Measurements from ENCODE around the gene PPIL4. TPM values are rescaled to one million over a fixed set of nuclear protein-coding genes. Genes with fewer than 3 reads are reported as not detected.
A peak's percentile ranks its signal among the peaks of the same experiment; 100 is the strongest.

The PPIL4 gene
- total RNA-seq, 3 donors from 2014 or later (not counting 1 experiment from before 2014, with no cell fraction given), result 24.4 to 32.8 (median 25.0) TPM

GRCh38 chr6:149483334-149483725 is 62.5 kb downstream of the PPIL4 start:
- DNase-seq (peak in 1 of 2 donors; percentile 55), ATAC-seq (no peak)
- no peaks in the 10 kb centered on the region for H3K27me3 ChIP-seq (ENCODE audit: control insufficient read depth, insufficient read depth, low read length)
- Mint-ChIP-seq H3K4me3 (peak overlapping the region; percentile 25), H3K27ac (peak overlapping the region in 1 of 2 donors; percentile 87), H3K27me3 (ENCODE audit: low read depth in 2 of 2) (peaks cover 0 to 2% of the 10 kb centered on the region in 2 donors), H3K9me3 (no peaks in the 10 kb centered on the region), H3K36me3 (no peaks in the 10 kb centered on the region), H3K4me1 (peaks cover 24 to 27% of the 10 kb centered on the region in 2 donors)
- TF ChIP-seq, protein P1, sequence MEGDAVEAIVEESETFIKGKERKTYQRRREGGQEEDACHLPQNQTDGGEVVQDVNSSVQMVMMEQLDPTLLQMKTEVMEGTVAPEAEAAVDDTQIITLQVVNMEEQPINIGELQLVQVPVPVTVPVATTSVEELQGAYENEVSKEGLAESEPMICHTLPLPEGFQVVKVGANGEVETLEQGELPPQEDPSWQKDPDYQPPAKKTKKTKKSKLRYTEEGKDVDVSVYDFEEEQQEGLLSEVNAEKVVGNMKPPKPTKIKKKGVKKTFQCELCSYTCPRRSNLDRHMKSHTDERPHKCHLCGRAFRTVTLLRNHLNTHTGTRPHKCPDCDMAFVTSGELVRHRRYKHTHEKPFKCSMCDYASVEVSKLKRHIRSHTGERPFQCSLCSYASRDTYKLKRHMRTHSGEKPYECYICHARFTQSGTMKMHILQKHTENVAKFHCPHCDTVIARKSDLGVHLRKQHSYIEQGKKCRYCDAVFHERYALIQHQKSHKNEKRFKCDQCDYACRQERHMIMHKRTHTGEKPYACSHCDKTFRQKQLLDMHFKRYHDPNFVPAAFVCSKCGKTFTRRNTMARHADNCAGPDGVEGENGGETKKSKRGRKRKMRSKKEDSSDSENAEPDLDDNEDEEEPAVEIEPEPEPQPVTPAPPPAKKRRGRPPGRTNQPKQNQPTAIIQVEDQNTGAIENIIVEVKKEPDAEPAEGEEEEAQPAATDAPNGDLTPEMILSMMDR (IDR thresholded peaks at IDR 0.05), result no peak
- H3K36me3 ChIP-seq (ENCODE audit: control insufficient read depth, insufficient read depth, low read length), result no peaks in the 10 kb centered on the region
- no peaks in the 10 kb centered on the region for H3K9me3 ChIP-seq (ENCODE audit: control insufficient read depth, insufficient read depth, low read length)
- 80% methylated on average over 3 of the region's 3 CpGs for WGBS (ENCODE audit: insufficient coverage)
- H3K4me3 ChIP-seq (ENCODE audit: low read length), result peak overlapping the region; percentile 38
- intact Hi-C loops (cut with micrococcal nuclease), result no loop called here
- H3K4me1 ChIP-seq (ENCODE audit: control insufficient read depth, insufficient read depth, low read length), result peaks cover 53% of the 10 kb centered on the region
- peak overlapping the region; percentile 82 for H3K27ac ChIP-seq (ENCODE audit: low read length)

GRCh38 chr6:149482545-149483333 is 63.1 kb downstream of the PPIL4 start:
- no peak for ATAC-seq
- H3K4me1 ChIP-seq (ENCODE audit: control insufficient read depth, insufficient read depth, low read length), result peaks cover 53% of the 10 kb centered on the region
- peaks cover 24 to 27% of the 10 kb centered on the region in 2 donors for H3K4me1 Mint-ChIP-seq

DNA sequence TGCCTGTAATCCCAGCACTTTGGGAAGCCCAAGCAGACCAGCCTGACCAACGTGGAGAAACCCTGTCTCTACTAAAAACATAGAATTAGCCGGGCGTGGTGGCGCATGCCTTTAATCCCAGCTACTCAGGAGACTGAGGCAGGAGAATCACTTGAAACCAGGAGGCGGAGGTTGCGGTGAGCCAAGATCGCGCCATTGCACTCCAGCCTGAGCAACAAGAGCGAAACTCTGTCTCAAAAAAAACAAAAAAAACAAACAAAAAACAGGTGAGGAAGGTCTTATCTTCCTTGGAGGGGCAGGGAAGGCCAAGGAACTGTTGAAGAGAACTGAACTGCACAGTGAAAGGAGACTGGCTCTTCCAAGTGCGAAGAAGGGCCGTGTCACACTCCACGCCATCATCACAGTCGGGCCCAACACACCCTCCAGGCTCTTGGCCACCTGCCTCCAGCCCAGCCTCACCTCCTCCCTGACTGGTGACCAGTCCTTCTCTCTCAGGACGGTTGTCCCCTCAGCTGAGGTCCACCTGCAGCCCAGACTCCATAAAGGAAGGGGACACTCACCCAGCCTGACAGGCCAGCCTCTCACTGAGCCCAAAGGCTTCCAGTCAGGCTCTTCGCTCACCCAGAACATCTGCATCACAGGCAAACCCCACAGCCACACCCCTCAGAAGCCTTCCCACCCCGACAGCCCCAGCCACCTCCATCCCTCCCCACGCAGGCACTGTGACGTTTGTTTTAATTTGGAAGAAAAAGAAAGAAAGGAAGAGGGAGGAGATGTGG is 65.2 kb downstream of the PPIL4 start:
- no peaks in the 10 kb centered on the region for H3K27me3 ChIP-seq (ENCODE audit: control insufficient read depth, insufficient read depth, low read length)
- H3K27me3 Mint-ChIP-seq (ENCODE audit: low read depth in 2 of 2), result peaks cover 0 to 4% of the 10 kb centered on the region in 2 donors
- H3K4me1 ChIP-seq (ENCODE audit: control insufficient read depth, insufficient read depth, low read length), result peaks cover 51% of the 10 kb centered on the region
- TF ChIP-seq, protein P1 (IDR thresholded peaks at IDR 0.05), result no peak
- 80% methylated on average over 13 of the region's 18 CpGs for WGBS (ENCODE audit: insufficient coverage)
- no peaks in the 10 kb centered on the region for H3K9me3 Mint-ChIP-seq
- H3K27ac Mint-ChIP-seq, result no peak overlapping the region
- intact Hi-C loops (cut with micrococcal nuclease), result no loop called here
- no peaks in the 10 kb centered on the region for H3K36me3 ChIP-seq (ENCODE audit: control insufficient read depth, insufficient read depth, low read length)
- peak overlapping the region; percentile 82 for H3K27ac ChIP-seq (ENCODE audit: low read length)
- DNase-seq (peak in 1 of 2 donors; percentile 76), ATAC-seq (no peak)
- H3K4me3 Mint-ChIP-seq, result peak overlapping the region; percentile 86
- H3K9me3 ChIP-seq (ENCODE audit: control insufficient read depth, insufficient read depth, low read length), result no peaks in the 10 kb centered on the region
- peaks cover 24 to 27% of the 10 kb centered on the region in 2 donors for H3K4me1 Mint-ChIP-seq
- no peaks in the 10 kb centered on the region for H3K36me3 Mint-ChIP-seq
- H3K4me3 ChIP-seq (ENCODE audit: low read length), result no peak overlapping the region

More at GRCh38 chr6:149482545-149483333, 63.1 kb downstream of the PPIL4 start:
- H3K9me3 ChIP-seq (ENCODE audit: control insufficient read depth, insufficient read depth, low read length), result no peaks in the 10 kb centered on the region
- Mint-ChIP-seq H3K27ac (peak overlapping the region; percentile 29 to 87), H3K4me3 (peak overlapping the region; percentile 86), H3K9me3 (no peaks in the 10 kb centered on the region), H3K27me3 (ENCODE audit: low read depth in 2 of 2) (peaks cover 0 to 2% of the 10 kb centered on the region in 2 donors), H3K36me3 (no peaks in the 10 kb centered on the region)
- no peaks in the 10 kb centered on the region for H3K36me3 ChIP-seq (ENCODE audit: control insufficient read depth, insufficient read depth, low read length)
- 40% methylated on average over 14 of the region's 14 CpGs for WGBS (ENCODE audit: insufficient coverage)
- no peaks in the 10 kb centered on the region for H3K27me3 ChIP-seq (ENCODE audit: control insufficient read depth, insufficient read depth, low read length)
- TF ChIP-seq, protein P1 (IDR thresholded peaks at IDR 0.05), result no peak
- peak overlapping the region; percentile 82 for H3K27ac ChIP-seq (ENCODE audit: low read length)
- peak in 1 of 2 donors; percentile 49 for DNase-seq
- peak overlapping the region; percentile 38 for H3K4me3 ChIP-seq (ENCODE audit: low read length)
- intact Hi-C loops (cut with micrococcal nuclease), result no loop called here
